T1000 (cell line): ENCODE data around the gene CTAGE15.
"Not testable (repeated sequence)": the region's sequence is repeated elsewhere in the genome, so short reads cannot be mapped to it uniquely, and the experiment has no call there.

ENCODE experiments used
- DNase-seq: peaks from one replicate; lab custom pipeline; 2025; ENCODE audit warnings: mixed read lengths; lab: John Stamatoyannopoulos, UW

The CTAGE15 gene, protein sequence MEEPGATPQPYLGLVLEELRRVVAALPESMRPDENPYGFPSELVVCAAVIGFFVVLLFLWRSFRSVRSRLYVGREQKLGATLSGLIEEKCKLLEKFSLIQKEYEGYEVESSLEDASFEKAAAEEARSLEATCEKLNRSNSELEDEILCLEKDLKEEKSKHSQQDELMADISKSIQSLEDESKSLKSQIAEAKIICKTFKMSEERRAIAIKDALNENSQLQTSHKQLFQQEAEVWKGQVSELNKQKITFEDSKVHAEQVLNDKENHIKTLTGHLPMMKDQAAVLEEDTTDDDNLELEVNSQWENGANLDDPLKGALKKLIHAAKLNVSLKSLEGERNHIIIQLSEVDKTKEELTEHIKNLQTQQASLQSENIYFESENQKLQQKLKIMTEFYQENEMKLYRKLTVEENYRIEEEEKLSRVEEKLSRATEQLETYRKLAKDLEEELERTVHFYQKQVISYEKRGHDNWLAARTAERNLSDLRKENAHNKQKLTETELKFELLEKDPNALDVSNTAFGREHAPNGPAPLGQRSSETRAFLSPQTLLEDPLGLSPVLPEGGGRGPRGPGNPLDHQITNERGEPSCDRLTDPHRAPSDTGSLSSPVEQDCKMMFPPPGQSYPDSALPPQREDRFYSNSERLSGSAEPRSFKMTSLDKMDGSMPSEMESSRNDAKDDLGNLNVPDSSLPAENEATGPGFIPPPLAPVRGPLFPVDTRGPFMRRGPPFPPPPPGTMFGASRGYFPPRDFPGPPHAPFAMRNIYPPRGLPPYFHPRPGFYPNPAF

DNA sequence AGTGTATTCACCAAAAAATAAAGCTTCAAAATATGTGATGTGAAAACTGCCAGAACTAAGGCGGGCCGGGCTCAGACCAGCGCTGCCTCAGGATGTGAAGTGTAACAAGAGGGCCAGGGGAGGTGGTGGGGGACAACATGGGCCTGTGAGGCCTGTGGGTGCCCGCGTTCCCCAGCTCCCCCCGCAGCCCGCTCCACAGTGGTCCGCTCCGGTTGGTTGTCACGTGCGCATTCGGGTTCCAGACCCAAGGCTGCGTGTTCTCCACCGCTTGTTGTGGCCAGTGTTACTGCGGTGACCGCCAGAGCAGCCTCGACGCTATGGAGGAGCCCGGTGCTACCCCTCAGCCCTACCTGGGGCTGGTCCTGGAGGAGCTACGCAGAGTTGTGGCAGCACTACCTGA lies at the start of gene CTAGE15:
TSS of gene CTAGE15 (plus strand) at position 301 of the 400 bp plus-strand sequence. CDS start at position 318, 17 bp downstream.
- not testable (repeated sequence) for DNase-seq

DNA sequence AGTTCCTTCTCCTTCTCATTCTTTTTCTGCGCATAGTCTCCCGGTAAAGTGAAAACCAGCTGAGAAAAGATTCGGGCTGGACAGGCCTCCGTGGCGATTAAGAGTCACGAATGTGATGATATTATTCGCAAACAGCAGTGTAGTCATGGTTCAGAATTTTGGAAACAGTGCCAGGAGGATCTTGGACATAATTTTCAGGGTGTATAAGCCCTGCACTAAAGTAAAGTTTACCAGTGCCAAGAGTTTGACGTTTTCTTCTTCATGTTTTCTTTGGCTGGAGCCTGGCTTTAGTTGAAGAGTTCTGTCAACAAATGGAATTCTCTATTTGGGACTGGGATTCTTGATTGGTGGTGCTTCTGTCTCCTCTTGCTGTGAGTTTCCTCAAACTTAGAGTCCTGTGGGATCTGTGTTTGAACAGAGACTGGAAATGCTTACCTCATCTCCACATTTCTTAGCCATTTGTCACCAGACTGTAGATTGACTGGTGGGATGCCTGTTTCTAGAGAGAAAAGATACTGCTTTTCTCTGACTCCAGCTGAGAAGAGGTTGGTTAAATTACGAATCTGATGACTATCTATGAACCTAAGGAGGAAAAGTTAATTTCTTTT lies 49.2 kb upstream of the CTAGE15 start:
- DNase-seq = not testable (repeated sequence)

DNA sequence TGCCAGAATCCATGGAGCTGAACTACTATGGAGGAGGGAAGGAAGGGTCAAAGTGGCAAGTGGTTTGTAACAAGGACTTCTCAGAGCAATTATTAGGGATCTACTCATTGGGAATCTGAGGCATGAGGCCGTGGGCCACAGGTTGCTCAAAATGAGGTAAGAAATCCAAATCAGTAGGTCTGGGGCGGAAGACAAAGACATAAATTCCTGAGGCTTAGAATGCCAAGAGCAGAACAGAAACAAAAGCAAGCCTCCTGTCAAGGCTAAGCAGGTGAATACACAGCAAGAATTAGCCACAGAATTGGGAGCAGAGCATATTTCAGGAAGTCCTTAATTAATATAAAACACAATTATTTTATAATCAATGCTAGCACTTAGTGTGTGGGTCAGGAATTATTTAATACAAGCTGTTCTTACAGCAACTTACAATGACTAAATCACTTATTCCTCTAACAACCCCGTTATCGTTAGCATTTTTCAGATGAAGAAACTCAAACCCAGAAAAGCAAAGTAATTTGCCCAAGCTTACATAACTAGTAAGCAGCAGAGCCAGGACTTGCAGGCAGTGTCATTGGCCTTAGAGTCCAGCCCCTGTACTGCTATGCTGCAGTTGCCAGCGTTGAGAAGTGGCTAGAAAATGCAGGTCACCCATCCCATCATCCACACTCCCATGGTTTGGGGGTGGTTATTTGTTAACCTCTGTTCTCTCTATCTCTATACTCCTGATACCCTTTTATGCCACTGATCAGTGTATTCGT lies 40.3 kb upstream of the CTAGE15 start:
- not testable (repeated sequence) for DNase-seq

DNA sequence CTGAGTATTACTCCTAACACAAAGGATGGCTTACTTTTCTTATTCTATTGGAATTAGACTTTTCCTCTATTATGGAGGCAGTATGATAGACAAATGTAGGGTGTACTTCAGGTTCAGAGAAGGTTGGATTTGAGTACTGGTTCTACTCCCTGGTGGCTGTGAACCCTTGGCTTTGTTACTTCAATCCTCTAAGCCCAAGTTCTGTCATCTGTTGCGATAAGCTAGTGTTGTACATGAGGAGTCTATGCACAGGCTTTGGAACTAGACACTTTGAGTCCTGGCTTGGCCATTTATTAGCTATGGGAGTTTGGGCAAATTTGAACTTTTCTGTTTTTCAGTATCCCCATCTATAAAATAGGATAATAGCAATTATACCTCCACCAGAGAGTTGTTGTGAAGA lies 39.7 kb upstream of the CTAGE15 start:
- DNase-seq = not testable (repeated sequence)

DNA sequence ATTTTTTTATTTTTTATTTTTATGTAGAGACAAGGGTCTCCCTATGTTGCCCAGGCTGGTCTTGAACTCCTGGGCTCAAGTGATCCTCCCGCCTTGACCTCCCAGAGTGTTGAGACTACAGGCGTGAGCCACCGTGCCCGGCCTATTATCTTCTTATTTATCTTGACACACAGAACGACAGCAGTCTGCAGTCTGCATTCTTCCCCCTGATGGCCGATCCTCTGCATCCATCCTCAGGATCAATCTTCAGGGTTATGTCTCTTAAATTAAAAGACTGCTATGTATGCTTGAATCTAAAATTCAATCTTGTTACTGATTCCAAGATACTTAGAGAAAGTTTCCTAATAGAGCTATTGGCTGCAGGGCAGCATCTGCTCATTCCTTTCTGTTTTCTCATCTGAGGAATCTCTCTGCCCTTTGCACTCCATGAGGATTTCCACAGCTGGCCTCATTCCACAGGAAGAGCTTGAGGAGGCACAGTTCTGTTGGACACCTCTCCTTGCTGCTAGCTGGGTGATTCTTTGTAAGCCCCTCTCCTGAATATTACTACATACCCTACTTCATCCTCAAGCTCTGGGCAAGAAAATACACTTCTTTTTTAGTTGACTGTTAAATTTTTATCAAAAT lies 38.3 kb upstream of the CTAGE15 start:
- DNase-seq = not testable (repeated sequence)

DNA sequence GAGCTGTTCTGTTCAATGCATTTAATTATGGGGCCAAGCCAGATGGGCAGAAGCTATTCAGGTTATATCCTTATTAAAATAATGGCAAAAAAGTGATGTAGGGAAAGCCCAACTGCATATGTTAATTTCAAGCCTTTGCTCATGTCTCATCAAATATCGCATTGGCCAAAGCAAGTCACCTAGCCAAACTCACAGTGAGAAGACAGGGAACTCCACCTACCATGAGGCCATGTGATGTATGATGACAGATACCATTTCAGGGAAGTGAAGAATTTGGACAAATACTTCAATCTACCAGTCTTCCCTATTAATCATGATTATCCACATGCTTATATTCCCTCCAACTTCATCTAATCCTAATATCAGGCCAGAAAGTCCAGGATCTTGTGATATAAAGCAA lies 35.2 kb upstream of the CTAGE15 start:
- not testable (repeated sequence) for DNase-seq

DNA sequence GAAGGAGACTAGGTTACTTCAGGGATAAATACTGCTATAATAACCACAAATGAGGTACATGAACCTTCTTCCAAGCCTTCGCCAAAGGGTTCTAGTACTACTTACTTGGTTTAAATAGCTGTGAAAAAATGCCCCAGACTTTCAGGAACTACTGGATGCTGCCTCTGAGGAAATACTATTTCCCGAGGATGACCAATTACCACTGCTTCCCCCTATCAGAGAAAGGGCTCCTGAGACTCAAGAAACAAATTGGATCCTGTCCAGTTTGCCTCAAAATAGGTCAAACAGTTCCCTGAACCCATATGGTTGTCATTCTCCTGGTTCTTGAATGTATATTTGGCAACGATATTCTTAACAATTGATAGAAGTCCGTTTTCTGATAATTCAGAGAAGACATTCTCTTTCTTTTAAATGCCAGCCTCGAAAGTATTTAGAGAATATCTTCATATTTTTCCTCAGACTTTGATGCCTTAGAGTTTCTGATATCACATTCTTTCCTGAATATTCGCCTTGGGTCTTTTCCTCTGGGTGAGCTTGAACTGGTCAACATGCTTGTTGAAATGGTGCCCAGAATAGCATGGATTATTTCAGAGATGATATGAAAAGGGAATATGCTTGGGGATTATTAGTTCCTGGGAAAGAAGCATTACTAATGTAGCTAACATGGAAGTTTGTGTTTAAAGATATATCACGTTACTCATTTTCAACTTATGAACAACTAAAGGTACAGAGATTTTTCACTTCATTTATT lies 28.1 kb upstream of the CTAGE15 start:
- DNase-seq = not testable (repeated sequence)

DNA sequence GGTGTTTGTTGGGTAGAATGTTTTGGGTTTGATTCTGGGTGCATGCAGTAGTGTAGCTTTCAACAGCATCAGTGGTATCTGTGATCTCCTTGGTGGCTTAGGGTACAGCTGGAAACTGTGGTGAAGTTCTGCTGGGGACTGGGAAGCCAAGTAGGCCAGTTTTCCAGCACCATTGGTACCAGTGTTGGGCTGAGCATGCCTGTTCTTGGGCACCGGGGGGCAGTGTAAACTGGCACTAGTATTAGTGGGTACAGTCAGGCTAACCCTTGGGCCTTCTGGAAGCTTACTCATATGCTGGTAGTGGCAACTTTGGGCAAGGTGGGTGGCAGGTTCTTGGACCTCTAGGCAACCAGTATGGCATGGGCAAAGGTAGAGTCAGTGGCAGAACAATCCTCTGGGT lies 15.6 kb upstream of the CTAGE15 start:
- DNase-seq = not testable (repeated sequence)

DNA sequence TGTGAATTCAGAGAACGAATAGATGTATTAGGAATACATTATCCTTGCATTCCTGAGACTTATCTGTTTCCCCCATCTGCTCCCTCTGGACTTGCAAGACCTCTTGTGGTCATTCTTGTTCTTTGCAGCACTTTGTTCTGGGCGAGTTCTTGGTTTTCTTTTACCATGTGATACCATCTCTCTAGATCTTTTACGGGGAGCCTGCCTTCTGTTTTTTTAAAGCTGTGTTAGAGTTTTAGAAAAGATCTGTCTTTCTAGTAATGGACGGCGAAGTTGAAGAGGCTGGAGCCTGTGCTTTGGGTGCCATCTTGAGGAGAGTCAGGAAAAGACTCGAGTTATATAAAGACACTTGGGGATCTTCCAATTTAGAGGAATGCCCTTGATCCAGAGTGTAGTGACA lies 8.3 kb upstream of the CTAGE15 start:
- not testable (repeated sequence) for DNase-seq

DNA sequence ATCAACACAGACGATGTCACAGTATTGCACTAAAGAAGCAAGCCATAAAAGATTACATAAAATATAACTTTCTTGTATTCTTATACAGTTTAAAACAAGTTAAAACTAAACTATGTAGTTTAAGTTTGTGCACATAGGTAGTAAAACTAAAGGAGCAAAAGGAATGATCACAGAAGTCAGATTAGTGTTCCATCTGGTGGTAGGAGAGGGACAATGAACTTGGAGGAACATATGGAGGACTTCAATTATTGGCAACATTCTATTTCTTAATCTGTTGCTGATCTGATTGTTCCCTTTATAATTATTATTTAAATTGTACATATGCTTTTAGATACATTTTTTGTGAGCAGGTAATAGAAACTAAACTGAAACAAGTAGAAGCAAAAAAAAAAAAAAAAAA lies 5.6 kb upstream of the CTAGE15 start:
- DNase-seq = not testable (repeated sequence)

DNA sequence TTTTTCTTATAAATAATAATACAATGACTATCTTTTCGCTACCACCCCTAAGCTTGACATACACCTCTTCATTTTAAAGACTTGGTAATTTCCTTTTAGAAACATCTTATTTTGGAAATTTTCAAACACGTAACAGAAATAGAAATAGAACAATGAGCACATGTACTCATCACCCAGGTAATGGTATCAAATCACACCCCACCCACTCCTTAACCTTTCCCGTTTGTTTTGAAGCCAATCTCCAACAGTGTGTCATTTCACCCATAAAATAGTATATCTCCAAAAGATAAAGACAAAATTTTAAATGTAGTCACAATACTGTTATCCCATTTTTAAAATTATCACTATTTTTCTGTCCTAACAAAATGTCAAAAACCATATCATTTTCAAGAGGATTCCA lies 16.6 kb downstream of the CTAGE15 start:
- not testable (repeated sequence) for DNase-seq

DNA sequence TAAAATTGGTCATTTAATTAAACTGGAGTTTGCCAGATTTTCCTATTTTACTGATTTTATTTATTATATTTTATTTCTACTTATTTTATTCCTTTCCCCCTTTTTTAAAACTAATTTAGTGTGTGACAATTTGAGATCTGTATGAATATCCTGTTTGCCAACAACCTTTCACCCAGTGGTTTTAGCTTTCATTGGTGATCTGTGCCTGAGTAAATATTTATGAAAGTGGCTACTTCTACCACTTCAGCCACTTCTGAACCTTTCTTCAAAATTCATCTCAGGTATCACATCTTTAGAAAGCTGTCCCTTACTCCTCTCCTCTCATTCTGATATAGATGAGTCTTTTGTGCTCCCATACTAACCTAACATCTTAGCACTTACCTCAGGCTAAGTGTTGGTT lies 18.3 kb downstream of the CTAGE15 start:
- DNase-seq = not testable (repeated sequence)

DNA sequence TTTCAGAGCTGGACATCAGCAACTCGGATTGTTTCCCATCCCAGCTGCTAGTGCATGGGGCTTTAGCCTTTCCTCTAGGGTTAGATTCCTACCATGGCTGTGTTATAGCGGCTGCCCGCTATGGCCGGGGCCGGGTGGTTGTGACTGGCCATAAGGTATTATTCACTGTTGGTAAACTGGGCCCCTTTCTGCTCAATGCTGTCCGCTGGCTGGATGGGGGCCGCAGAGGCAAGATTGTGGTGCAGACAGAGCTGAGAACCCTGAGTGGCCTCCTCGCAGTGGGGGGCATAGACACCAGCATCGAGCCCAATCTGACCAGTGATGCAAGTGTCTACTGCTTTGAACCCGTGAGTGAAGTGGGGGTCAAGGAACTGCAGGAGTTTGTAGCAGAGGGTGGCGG lies 26.5 kb downstream of the CTAGE15 start:
- not testable (repeated sequence) for DNase-seq

DNA sequence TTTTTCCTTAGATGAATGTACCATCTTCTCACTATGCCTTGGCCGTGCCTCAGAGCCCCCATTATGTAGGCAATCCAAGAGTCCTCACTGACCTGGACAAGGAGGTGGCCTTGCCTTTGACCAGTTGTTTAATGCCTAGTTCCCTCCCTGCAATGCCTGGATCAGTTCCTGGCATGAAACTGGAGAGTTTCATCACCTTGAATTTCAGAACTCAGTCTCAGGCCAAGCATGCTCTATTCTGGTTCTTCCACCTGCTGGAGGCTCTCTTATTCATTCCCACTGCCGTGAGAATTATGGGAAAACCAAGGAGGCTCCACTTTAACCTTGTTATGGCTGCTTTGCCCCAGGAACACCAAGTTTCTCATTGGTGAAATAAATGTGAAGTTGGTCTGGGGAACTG lies 31.9 kb downstream of the CTAGE15 start:
- not testable (repeated sequence) for DNase-seq

DNA sequence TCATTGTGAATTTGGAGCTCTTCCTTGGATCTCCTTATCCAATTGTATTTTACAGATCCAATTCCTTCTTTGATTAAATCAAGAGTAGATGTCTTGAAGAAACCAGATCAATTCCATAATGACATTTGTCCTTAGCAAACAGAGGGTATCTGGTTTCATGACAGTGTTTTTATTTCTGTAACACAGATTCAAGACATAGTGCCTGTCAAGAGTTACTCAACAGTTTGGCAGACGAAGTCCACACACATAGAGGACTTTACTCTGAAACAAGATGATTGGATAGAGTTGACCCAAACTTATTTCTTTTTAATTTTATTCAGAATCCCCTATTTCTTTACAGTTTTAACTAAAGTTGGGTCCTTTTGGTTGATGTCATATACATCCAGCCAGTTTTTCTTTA lies 34.5 kb downstream of the CTAGE15 start:
- not testable (repeated sequence) for DNase-seq

DNA sequence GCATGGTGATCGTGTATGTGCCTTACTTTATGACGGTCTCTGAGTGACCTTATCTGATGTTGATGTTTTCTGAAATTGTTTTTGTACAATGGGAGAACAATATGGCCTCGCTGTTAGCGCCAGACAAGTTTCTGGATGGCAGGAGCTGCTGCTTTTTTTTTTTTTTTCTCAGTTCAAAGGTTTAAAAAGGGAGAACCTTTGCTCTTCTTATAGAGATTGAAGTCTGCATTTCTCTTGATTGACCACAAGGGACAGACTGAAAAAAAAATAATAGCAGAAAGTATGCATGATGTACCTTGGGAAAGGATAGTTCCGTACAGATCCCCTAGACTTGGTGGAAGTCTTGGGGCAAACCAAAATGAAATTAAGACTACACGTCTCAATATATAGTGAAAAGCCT lies 43.9 kb downstream of the CTAGE15 start:
- not testable (repeated sequence) for DNase-seq

DNA sequence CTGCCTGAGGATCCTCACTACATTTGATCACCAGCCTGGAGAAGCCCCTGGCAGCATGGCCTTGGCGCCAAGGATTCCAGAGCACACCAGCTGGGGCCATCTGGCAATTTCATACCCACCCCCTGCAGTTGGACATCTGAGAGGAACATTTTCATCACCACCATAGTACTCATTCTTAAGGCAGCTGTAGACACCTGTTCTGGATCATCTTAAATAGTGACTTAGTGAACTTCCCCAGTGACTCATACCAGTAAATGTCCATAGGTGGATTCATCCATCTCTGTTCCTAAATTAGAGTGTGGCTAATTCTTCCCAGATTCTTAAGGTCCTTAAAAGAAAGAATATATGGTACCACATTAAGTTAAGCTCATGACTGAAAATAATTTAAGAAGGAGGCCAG lies 45.6 kb downstream of the CTAGE15 start:
- not testable (repeated sequence) for DNase-seq

DNA sequence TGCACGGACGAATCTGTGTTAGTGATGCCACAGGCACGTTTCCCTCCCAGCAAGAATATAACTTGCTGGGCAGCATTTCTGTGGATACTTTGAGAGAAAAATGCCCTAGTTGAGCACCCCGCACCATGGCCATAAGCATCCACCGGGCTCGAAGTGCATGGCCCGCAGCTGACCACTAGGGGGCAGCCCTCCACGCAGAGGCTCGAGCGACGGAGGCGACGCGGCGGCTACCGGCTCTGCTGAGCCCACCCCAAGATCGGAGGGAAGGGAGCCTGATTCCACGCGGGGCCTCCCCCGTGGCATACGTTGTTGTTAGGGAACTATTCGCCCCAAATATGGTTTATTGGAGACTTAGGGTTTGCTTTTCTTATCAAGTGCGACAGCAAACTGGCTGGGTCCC lies 48.5 kb downstream of the CTAGE15 start:
- DNase-seq = not testable (repeated sequence)

DNA sequence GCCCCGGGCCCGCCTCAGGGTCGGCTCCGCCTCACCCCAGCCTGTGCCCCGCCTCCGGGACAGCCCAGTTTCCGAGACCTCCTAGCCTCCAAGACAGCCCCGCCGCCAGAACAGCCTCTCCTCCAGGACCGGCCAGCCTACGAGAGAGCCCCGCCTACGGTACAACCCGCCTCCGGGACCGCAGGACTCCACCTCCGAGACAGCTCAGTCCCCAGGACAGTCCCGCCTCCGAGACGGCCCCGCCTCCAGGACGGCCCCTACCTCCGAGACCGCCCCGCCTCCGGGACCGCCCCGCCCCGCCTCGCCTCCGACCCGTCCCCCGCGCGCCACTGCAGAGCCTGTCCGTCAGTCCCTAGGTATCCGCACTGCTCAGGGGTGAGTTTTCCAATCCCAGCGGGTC lies 49.0 kb downstream of the CTAGE15 start, which contains the start of gene TCAF2:
TSS of gene TCAF2 (plus strand) at position 329 of the 400 bp plus-strand sequence.
- not testable (repeated sequence) for DNase-seq

DNA sequence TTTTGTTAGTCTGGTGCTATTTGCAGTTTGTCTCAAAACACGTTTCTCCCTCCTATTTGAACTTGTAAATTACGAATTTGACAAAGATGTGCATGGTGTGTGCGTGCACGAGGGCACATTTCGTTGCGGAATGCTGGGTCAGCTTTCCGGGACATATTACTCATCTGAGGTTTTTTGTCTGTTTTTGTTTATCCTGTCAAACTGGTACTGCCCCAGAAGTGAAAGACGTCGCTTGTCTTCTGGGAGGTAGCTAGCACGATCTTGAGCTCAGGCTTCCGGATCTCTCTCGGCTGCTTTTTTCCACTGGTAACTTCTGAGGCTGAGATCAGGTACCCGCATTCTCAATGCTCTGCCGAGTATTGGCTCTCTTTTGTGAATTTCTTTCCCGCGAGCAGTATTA lies 49.6 kb downstream of the CTAGE15 start:
- DNase-seq = not testable (repeated sequence)
